OCI-LY1 (cell line): ENCODE data around the gene SNAP25.

Source experiments
- EZH2 ChIP-seq: fragments of 200-600 bp; sonication (generic), shearing (Covaris generic); IDR thresholded peaks from 2 replicates; pipeline ENCODE4 v1.8.0; 2017; ENCODE audit warnings: borderline replicate concordance, mixed run types, mild to moderate bottlenecking, antibody characterized with exemption, low read length, moderate library complexity, mixed read lengths
- TF ChIP-seq, protein P1 (sequence below): fragments of 200-600 bp; sonication (generic), shearing (Covaris generic); IDR thresholded peaks from 2 replicates; pipeline ENCODE4 v1.5.1; 2017; ENCODE audit warnings: mild to moderate bottlenecking, antibody characterized with exemption, low read length, moderate library complexity, mixed read lengths

DNA sequence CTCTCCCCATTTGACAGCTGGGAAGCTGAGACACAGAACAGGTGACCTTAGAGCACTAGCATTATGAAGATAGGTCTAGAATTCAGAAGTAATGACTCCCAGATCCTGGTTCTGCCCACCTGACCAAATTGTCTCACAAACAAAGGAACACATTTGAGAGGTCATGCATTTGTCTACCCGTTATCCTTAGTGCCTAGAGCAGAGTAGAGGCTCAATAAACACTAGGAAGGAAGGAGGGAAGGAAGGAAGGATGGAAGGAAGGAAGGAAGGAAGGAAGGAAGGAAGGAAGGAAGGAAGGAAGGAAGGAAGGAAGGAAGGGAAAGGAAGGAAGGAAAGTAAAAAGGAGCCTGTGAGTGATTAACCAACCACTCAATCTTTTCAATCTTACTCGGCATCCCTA lies 63.3 kb downstream of the SNAP25 start:
- no peak for TF ChIP-seq EZH2
- TF ChIP-seq, protein P1, sequence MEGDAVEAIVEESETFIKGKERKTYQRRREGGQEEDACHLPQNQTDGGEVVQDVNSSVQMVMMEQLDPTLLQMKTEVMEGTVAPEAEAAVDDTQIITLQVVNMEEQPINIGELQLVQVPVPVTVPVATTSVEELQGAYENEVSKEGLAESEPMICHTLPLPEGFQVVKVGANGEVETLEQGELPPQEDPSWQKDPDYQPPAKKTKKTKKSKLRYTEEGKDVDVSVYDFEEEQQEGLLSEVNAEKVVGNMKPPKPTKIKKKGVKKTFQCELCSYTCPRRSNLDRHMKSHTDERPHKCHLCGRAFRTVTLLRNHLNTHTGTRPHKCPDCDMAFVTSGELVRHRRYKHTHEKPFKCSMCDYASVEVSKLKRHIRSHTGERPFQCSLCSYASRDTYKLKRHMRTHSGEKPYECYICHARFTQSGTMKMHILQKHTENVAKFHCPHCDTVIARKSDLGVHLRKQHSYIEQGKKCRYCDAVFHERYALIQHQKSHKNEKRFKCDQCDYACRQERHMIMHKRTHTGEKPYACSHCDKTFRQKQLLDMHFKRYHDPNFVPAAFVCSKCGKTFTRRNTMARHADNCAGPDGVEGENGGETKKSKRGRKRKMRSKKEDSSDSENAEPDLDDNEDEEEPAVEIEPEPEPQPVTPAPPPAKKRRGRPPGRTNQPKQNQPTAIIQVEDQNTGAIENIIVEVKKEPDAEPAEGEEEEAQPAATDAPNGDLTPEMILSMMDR = no peak
